Endodermal cell (in vitro differentiated cells): ENCODE results near the gene TMEM273. TPM values are rescaled to one million over a fixed set of nuclear protein-coding genes. Genes with fewer than 3 reads are reported as not detected.

Source experiments
- DNase-seq: peaks from one replicate; pipeline ENCODE4 v3.0.0-alpha.2; 2017
- H3K27ac ChIP-seq: 2 replicates; pipeline ENCODE4 v1.5.1; 2013; ENCODE audit warnings: mild to moderate bottlenecking, low read depth, low read length, moderate library complexity
- H3K27me3 ChIP-seq: 2 replicates; pipeline ENCODE4 v1.6.1; 2013; ENCODE audit warnings: mild to moderate bottlenecking, low read length, moderate library complexity; ENCODE audit not compliant: insufficient read depth, control insufficient read depth, poor library complexity, severe bottlenecking
- H3K36me3 ChIP-seq: 2 replicates; pipeline ENCODE4 v1.7.0; 2013; ENCODE audit warnings: mild to moderate bottlenecking, low read length, moderate library complexity; ENCODE audit not compliant: control insufficient read depth, insufficient read depth
- H3K4me1 ChIP-seq: one replicate; pipeline ENCODE4 v1.7.0; 2013; ENCODE audit warnings: low read length; ENCODE audit not compliant: control insufficient read depth, insufficient read depth
- H3K4me3 ChIP-seq: 2 replicates; pipeline ENCODE4 v1.5.1; 2013; ENCODE audit warnings: mild to moderate bottlenecking, low read length, moderate library complexity
- H3K9ac ChIP-seq: 2 replicates; pipeline ENCODE4 v1.6.1; 2013; ENCODE audit warnings: mild to moderate bottlenecking, low read length, moderate library complexity; ENCODE audit not compliant: poor library complexity, severe bottlenecking; ENCODE audit errors: extremely low read depth
- H3K9me3 ChIP-seq: 2 replicates; pipeline ENCODE4 v1.6.1; 2013; ENCODE audit warnings: mild to moderate bottlenecking, low read length, moderate library complexity; ENCODE audit not compliant: control insufficient read depth
- H3K27ac Mint-ChIP-seq: 2 replicates; pipeline ENCODE4 v1.8.0; 2020; ENCODE audit warnings: mixed read lengths
- H3K27me3 Mint-ChIP-seq: 2 replicates; pipeline ENCODE4 v1.8.0; 2021; ENCODE audit warnings: mild to moderate bottlenecking, mixed read lengths; ENCODE audit not compliant: insufficient read depth
- H3K36me3 Mint-ChIP-seq: 2 replicates; pipeline ENCODE4 v1.8.0; 2020; ENCODE audit warnings: low read depth, mixed read lengths
- H3K4me1 Mint-ChIP-seq: 2 replicates; pipeline ENCODE4 v1.8.0; 2020; ENCODE audit warnings: mixed read lengths
- H3K4me3 Mint-ChIP-seq: 2 replicates; pipeline ENCODE4 v1.8.0; 2020; ENCODE audit warnings: mild to moderate bottlenecking, moderate library complexity, mixed read lengths
- H3K9me3 Mint-ChIP-seq: 2 replicates; pipeline ENCODE4 v1.8.0; 2020; ENCODE audit warnings: mild to moderate bottlenecking, mixed read lengths
- WGBS, 2 experiments: methylation state at CpG; one replicate each; pipeline versions ENCODE4 v1.1.5 to v1.1.7; 2013; ENCODE audit warnings: missing lambda C conversion rate in 2 of 2, mixed read lengths in 1 of 2; ENCODE audit not compliant: insufficient coverage in 1 of 2, insufficient read length in 1 of 2; 5-methylcytosine and 5-hydroxymethylcytosine counted together
- total RNA-seq, 2 donors: library from RNA; stranded (reverse); fragmentation: NEBNext Ultra II Directional in 1 of 2; extraction: Animal tissue kit (Norgen Biotek cat#: 25700) in 1 of 2; gene quantifications; 2 replicates in 1 of 2; 3 replicates in 1 of 2; pipeline ENCODE4 v1.2.1, GENCODE V29; 2021
- TF ChIP-seq, protein P1 (sequence below): fragments of 200-600 bp; sonication (generic); conservative IDR thresholded peaks from 2 replicates; pipeline ENCODE4 v1.5.0; 2021; ENCODE audit warnings: antibody characterized with exemption, mild to moderate bottlenecking

TMEM273 gene
- total RNA-seq, 2 donors from 2014 or later = not detected

DNA sequence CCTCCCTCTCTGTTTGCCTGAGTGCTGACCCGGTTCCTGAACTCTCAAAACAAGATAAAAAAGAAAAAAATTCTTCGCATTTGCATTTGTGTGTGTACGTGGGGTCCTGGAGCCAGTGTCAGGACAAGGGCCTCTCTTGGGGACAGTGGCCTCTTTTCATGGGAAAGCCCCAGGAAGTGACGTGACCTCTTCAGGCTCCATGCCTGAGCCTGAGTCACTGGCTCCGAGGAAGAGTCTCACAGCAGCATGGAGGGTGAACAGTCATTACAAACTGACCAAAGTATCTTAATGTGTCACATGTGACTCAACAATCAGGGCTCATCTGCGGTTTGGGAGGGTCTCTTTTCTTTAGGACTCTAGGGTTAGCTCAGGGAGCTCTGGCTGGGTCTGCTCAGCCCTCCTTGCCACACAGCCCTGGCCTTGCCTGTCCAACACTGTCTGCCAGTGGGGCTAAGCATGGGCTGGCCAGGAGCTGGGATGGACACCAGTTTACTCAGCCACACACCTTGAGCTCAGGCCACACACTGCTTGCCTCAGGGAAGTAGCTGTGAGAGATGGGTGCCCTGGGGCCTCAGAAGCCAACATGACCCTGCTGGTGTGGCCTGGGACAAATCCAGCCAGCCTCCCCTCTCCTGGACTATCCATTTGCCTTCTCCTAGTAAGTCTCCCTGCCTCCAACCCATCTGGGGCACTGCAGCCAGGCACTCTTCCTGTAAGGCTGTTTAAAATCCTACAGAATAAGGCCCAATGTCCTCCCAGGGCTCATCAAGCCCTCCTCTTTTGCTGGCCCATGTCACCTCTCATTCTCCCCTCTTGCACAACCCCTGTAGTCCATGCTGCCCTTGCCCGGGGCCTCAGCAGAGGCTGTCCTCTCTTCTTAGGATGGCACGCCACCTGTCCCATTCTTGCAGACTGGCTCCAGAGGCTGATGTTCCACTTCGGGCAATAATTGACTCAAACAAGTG is 10.5 kb downstream of the TMEM273 start:
- no peak overlapping the region for H3K4me3 ChIP-seq
- H3K9me3 Mint-ChIP-seq = no peaks in the 10 kb centered on the region
- H3K27me3 Mint-ChIP-seq = no peaks in the 10 kb centered on the region
- 81 to 91% methylated on average over 4 to 9 of the region's 9 CpGs for WGBS, 2 experiments
- H3K27me3 ChIP-seq = no peaks in the 10 kb centered on the region
- TF ChIP-seq, protein P1, sequence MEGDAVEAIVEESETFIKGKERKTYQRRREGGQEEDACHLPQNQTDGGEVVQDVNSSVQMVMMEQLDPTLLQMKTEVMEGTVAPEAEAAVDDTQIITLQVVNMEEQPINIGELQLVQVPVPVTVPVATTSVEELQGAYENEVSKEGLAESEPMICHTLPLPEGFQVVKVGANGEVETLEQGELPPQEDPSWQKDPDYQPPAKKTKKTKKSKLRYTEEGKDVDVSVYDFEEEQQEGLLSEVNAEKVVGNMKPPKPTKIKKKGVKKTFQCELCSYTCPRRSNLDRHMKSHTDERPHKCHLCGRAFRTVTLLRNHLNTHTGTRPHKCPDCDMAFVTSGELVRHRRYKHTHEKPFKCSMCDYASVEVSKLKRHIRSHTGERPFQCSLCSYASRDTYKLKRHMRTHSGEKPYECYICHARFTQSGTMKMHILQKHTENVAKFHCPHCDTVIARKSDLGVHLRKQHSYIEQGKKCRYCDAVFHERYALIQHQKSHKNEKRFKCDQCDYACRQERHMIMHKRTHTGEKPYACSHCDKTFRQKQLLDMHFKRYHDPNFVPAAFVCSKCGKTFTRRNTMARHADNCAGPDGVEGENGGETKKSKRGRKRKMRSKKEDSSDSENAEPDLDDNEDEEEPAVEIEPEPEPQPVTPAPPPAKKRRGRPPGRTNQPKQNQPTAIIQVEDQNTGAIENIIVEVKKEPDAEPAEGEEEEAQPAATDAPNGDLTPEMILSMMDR = no peak
- no peak overlapping the region for H3K4me3 Mint-ChIP-seq
- no peaks in the 10 kb centered on the region for H3K4me1 ChIP-seq
- no peak overlapping the region for H3K27ac ChIP-seq
- DNase-seq = no peak
- H3K9ac ChIP-seq = no peak overlapping the region
- H3K36me3 Mint-ChIP-seq = no peaks in the 10 kb centered on the region
- peaks cover 20% of the 10 kb centered on the region for H3K4me1 Mint-ChIP-seq
- no peaks in the 10 kb centered on the region for H3K36me3 ChIP-seq
- H3K9me3 ChIP-seq = no peaks in the 10 kb centered on the region
- H3K27ac Mint-ChIP-seq = no peak overlapping the region

DNA sequence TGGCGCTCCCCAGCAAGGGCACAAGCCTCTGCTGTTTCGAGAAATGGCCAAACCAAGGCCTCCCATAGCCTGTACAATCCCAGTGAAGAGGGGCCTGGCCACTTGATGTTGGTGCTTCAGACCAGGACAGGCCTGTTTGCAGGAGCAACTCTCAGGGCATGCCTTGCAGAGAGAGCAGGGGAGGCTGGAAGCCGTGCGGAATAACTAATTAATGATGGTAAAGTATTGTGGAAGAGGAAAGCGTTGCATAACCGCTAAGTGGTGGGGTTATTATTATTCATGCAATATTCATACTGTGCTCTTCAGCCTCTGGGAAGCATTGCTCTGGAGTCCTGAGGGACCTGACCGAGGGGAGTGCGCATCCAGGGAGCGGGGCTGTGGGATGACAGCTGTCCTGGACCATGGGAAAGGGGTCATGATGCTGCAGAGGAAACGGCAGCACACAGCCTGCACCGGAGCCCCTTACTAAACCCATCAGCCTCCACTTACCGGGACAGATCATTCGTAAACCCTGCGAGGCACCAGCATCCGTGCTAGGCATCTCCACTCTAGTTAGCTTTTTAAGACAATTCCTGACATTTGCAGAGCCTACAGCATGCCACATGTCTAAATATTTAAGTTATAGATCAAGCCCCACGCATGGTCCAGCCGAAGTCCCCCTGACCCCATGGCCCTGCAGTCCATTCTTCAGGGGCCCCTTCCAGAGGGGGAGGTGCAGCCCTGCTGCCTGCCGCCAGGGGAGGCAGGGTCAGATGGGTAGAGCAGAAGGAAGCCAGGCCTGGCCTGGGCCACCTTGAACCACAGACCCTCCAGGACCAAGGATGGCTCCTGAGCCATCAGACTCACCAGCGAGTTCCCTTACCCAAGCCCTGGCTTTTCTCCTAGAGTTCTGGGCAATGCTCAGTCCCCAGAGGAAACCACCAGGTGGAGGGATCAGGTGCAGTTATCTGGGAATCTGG is 11.6 kb downstream of the TMEM273 start:
- Histone ChIP-seq H3K4me3 (no peak overlapping the region), H3K27me3 (no peaks in the 10 kb centered on the region), H3K27ac (no peak overlapping the region), H3K9me3 (no peaks in the 10 kb centered on the region), H3K36me3 (no peaks in the 10 kb centered on the region), H3K4me1 (no peaks in the 10 kb centered on the region), H3K9ac (no peak overlapping the region)
- no peak for DNase-seq
- no peak overlapping the region for H3K27ac Mint-ChIP-seq
- no peaks in the 10 kb centered on the region for H3K27me3 Mint-ChIP-seq
- H3K4me1 Mint-ChIP-seq = peaks cover 22% of the 10 kb centered on the region
- TF ChIP-seq, protein P1 = peak; percentile 26
- no peak overlapping the region for H3K4me3 Mint-ChIP-seq
- no peaks in the 10 kb centered on the region for H3K36me3 Mint-ChIP-seq
- WGBS, 2 experiments = 86 to 94% methylated on average over 17 to 19 of the region's 19 CpGs
- no peaks in the 10 kb centered on the region for H3K9me3 Mint-ChIP-seq

DNA sequence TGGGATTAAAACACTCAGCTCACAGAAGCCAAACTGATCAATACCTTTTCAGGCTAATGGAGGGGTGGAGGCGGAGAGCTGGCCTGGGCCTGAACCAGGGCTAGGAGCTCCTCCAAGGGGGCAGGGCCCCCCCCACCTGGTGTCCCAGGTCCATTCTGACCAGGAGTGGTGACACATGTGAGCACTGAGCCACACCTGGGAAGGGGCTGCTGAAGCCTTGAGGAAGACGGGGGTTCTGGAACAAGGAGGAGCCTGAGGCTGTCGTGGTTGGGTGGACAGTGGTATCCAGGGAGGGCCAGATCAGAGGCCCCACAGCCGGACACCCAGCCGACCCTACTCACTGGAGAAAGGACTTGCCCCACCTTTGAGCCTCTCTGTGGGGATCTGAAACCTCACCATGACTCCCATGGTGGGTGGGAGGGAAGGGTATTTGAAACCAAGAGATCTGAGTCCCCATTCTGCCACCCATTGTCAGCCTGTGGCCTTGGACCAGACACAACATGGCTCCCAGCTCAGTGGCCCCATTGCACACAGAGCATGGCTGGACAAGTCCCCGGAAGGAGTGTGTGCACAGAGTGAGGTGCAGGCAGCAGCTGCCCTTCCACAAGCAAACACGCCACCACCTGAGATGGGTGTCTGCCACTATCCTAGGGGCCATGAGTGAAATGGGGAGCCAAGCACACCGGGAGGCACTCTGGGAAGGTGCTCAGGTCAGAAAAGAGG is 12.4 kb downstream of the TMEM273 start:
- Mint-ChIP-seq H3K9me3 (no peaks in the 10 kb centered on the region), H3K4me3 (no peak overlapping the region), H3K36me3 (no peaks in the 10 kb centered on the region), H3K4me1 (peaks cover 22% of the 10 kb centered on the region), H3K27me3 (no peaks in the 10 kb centered on the region), H3K27ac (no peak overlapping the region)
- no peak for DNase-seq
- H3K9ac ChIP-seq = no peak overlapping the region
- no peaks in the 10 kb centered on the region for H3K27me3 ChIP-seq
- TF ChIP-seq, protein P1 = no peak
- 94 to 95% methylated on average over 7 to 8 of the region's 8 CpGs for WGBS, 2 experiments
- no peaks in the 10 kb centered on the region for H3K9me3 ChIP-seq
- no peaks in the 10 kb centered on the region for H3K4me1 ChIP-seq
- H3K36me3 ChIP-seq = no peaks in the 10 kb centered on the region
- H3K27ac ChIP-seq = no peak overlapping the region
- H3K4me3 ChIP-seq = no peak overlapping the region
